BLaER1 (cell line): ENCODE data around the gene ORC3.

Experiments
- H3K27ac ChIP-seq: shearing (Covaris generic); formaldehyde crosslinking; 2 replicates; pipeline ENCODE4 v1.8.1; 2022
- H3K27me3 ChIP-seq: shearing (Covaris generic); formaldehyde crosslinking; 2 replicates; pipeline ENCODE4 v1.8.1; 2022
- H3K36me3 ChIP-seq: shearing (Covaris generic); formaldehyde crosslinking; 2 replicates; pipeline ENCODE4 v1.8.1; 2022
- H3K4me1 ChIP-seq: shearing (Covaris generic); formaldehyde crosslinking; 2 replicates; pipeline ENCODE4 v1.8.1; 2022
- H3K4me2 ChIP-seq: shearing (Covaris generic); formaldehyde crosslinking; 2 replicates; pipeline ENCODE4 v1.8.1; 2022
- H3K4me3 ChIP-seq: shearing (Covaris generic); formaldehyde crosslinking; 2 replicates; pipeline ENCODE4 v1.8.1; 2022
- H3K9ac ChIP-seq: shearing (Covaris generic); formaldehyde crosslinking; 2 replicates; pipeline ENCODE4 v1.8.1; 2022
- H3K9me3 ChIP-seq: shearing (Covaris generic); formaldehyde crosslinking; 2 replicates; pipeline ENCODE4 v1.8.1; 2022
- H4K20me1 ChIP-seq: shearing (Covaris generic); formaldehyde crosslinking; 2 replicates; pipeline ENCODE4 v1.8.1; 2022
- Cebpa-rat ChIP-seq: shearing (Covaris generic); IDR thresholded peaks from 2 replicates; pipeline ENCODE4 v1.8.1; 2022

The ORC3 gene

GRCh38 chr6:87589693-87590416 is at the start of gene ORC3, which contains the start of gene RARS2:
Gene ORC3, plus strand, starts transcription at chr6:87590135. Its CDS starts 34 bp downstream, at chr6:87590169.
Gene RARS2, minus strand, starts transcription at chr6:87589987. Its CDS starts 30 bp downstream, at chr6:87589957.
- Histone ChIP-seq H3K4me2 (peak within 1 kb of the TSS; percentile 80), H3K36me3 (0 out of 2 replicates have a peak, but pooled peaks cover 5% of the 10 kb centered on the region), H3K9me3 (no peaks in the 10 kb centered on the region), H4K20me1 (no peaks in the 10 kb centered on the region), H3K4me1 (peaks cover 24% of the 10 kb centered on the region), H3K4me3 (peak within 1 kb of the TSS; percentile 76), H3K9ac (peak within 1 kb of the TSS; percentile 78), H3K27me3 (no peaks in the 10 kb centered on the region), H3K27ac (peak within 1 kb of the TSS; percentile 70)
- no peak for TF ChIP-seq Cebpa-rat

GRCh38 chr6:87540539-87540938 is 49.4 kb upstream of the ORC3 start:
- no peak overlapping the region for H3K4me3 ChIP-seq
- no peaks in the 10 kb centered on the region for H4K20me1 ChIP-seq
- no peaks in the 10 kb centered on the region for H3K4me1 ChIP-seq
- H3K27me3 ChIP-seq: no peaks in the 10 kb centered on the region
- H3K36me3 ChIP-seq: peaks cover 32% of the 10 kb centered on the region
- no peak overlapping the region for H3K9ac ChIP-seq
- H3K4me2 ChIP-seq: no peak overlapping the region
- TF ChIP-seq Cebpa-rat: no peak
- peaks cover 3% of the 10 kb centered on the region; the same call in 1 of the 2 replicates for H3K9me3 ChIP-seq
- no peak overlapping the region for H3K27ac ChIP-seq

GRCh38 chr6:87541041-87541440 is 48.9 kb upstream of the ORC3 start:
- no peak overlapping the region for H3K4me3 ChIP-seq
- H3K36me3 ChIP-seq: peaks cover 32% of the 10 kb centered on the region
- H3K27ac ChIP-seq: no peak overlapping the region
- H3K27me3 ChIP-seq: no peaks in the 10 kb centered on the region
- peaks cover 3% of the 10 kb centered on the region; the same call in 1 of the 2 replicates for H3K9me3 ChIP-seq
- no peak overlapping the region for H3K4me2 ChIP-seq
- H3K9ac ChIP-seq: no peak overlapping the region
- no peaks in the 10 kb centered on the region for H3K4me1 ChIP-seq
- H4K20me1 ChIP-seq: no peaks in the 10 kb centered on the region
- TF ChIP-seq Cebpa-rat: no peak

- Histone ChIP-seq H3K4me3 (no peak overlapping the region), H3K27me3 (no peaks in the 10 kb centered on the region), H3K4me2 (no peak overlapping the region), H3K9ac (no peak overlapping the region), H3K9me3 (peaks cover 3% of the 10 kb centered on the region; the same call in 1 of the 2 replicates), H3K4me1 (no peaks in the 10 kb centered on the region), H4K20me1 (no peaks in the 10 kb centered on the region), H3K27ac (no peak overlapping the region), H3K36me3 (peaks cover 32% of the 10 kb centered on the region)
- no peak for TF ChIP-seq Cebpa-rat
Observed at GRCh38 chr6:87541744-87542143, 48.2 kb upstream of the ORC3 start.

- TF ChIP-seq Cebpa-rat: no peak
- Histone ChIP-seq H3K27ac (no peak overlapping the region), H3K27me3 (no peaks in the 10 kb centered on the region), H3K36me3 (peaks cover 32% of the 10 kb centered on the region), H4K20me1 (no peaks in the 10 kb centered on the region), H3K9ac (no peak overlapping the region), H3K4me3 (no peak overlapping the region), H3K4me1 (no peaks in the 10 kb centered on the region), H3K4me2 (no peak overlapping the region), H3K9me3 (peaks cover 3% of the 10 kb centered on the region; the same call in 1 of the 2 replicates)
Observed at GRCh38 chr6:87543696-87544473, 46.0 kb upstream of the ORC3 start.

- no peak overlapping the region for H3K4me3 ChIP-seq
- no peak overlapping the region for H3K27ac ChIP-seq
- no peak for TF ChIP-seq Cebpa-rat
- peaks cover 3% of the 10 kb centered on the region; the same call in 1 of the 2 replicates for H3K9me3 ChIP-seq
- H3K9ac ChIP-seq: no peak overlapping the region
- H3K4me2 ChIP-seq: no peak overlapping the region
- H3K4me1 ChIP-seq: no peaks in the 10 kb centered on the region
- no peaks in the 10 kb centered on the region for H4K20me1 ChIP-seq
- no peaks in the 10 kb centered on the region for H3K27me3 ChIP-seq
- peaks cover 32% of the 10 kb centered on the region for H3K36me3 ChIP-seq
Observed at GRCh38 chr6:87544474-87544735, 45.5 kb upstream of the ORC3 start.

GRCh38 chr6:87551799-87552198 is 38.1 kb upstream of the ORC3 start:
- Histone ChIP-seq H3K4me2 (no peak overlapping the region), H4K20me1 (no peaks in the 10 kb centered on the region), H3K4me1 (no peaks in the 10 kb centered on the region), H3K9ac (no peak overlapping the region), H3K4me3 (no peak overlapping the region), H3K27ac (no peak overlapping the region), H3K36me3 (peaks cover 20% of the 10 kb centered on the region; the same call in 1 of the 2 replicates), H3K27me3 (no peaks in the 10 kb centered on the region), H3K9me3 (no peaks in the 10 kb centered on the region)
- no peak for TF ChIP-seq Cebpa-rat

- no peak for TF ChIP-seq Cebpa-rat
- H3K36me3 ChIP-seq: peaks cover 20% of the 10 kb centered on the region; the same call in 1 of the 2 replicates
Observed at GRCh38 chr6:87553159-87553765, 36.7 kb upstream of the ORC3 start.

GRCh38 chr6:87555506-87555905 is 34.4 kb upstream of the ORC3 start:
- TF ChIP-seq Cebpa-rat: no peak
- H3K9me3 ChIP-seq: no peaks in the 10 kb centered on the region
- no peak overlapping the region for H3K4me3 ChIP-seq
- no peak overlapping the region for H3K9ac ChIP-seq
- H4K20me1 ChIP-seq: no peaks in the 10 kb centered on the region
- no peaks in the 10 kb centered on the region for H3K27me3 ChIP-seq
- peaks cover 15% of the 10 kb centered on the region; the same call in 1 of the 2 replicates for H3K36me3 ChIP-seq
- no peak overlapping the region for H3K27ac ChIP-seq
- no peak overlapping the region for H3K4me2 ChIP-seq
- no peaks in the 10 kb centered on the region for H3K4me1 ChIP-seq

More at GRCh38 chr6:87553159-87553765, 36.7 kb upstream of the ORC3 start:
- no peak overlapping the region for H3K4me3 ChIP-seq
- H3K9me3 ChIP-seq: no peaks in the 10 kb centered on the region
- no peak overlapping the region for H3K9ac ChIP-seq
- H3K4me1 ChIP-seq: no peaks in the 10 kb centered on the region
- no peak overlapping the region for H3K4me2 ChIP-seq
- H3K27me3 ChIP-seq: no peaks in the 10 kb centered on the region
- H3K27ac ChIP-seq: no peak overlapping the region
- H4K20me1 ChIP-seq: no peaks in the 10 kb centered on the region

GRCh38 chr6:87558446-87558845 is 31.5 kb upstream of the ORC3 start:
- peaks cover 29% of the 10 kb centered on the region for H3K36me3 ChIP-seq
- no peak for TF ChIP-seq Cebpa-rat

More at GRCh38 chr6:87558446-87558845, 31.5 kb upstream of the ORC3 start:
- Histone ChIP-seq H3K27ac (no peak overlapping the region), H3K4me1 (no peaks in the 10 kb centered on the region), H3K4me3 (no peak overlapping the region), H3K9ac (no peak overlapping the region), H3K4me2 (no peak overlapping the region), H3K27me3 (no peaks in the 10 kb centered on the region), H4K20me1 (no peaks in the 10 kb centered on the region), H3K9me3 (no peaks in the 10 kb centered on the region)
